GOT3 (cell line): Measurements from ENCODE around the gene BMP2K.

Experiments used
- DNase-seq: peaks from one replicate; lab custom pipeline; 2025; ENCODE audit warnings: mixed read lengths; lab: John Stamatoyannopoulos, UW

The BMP2K gene

DNA sequence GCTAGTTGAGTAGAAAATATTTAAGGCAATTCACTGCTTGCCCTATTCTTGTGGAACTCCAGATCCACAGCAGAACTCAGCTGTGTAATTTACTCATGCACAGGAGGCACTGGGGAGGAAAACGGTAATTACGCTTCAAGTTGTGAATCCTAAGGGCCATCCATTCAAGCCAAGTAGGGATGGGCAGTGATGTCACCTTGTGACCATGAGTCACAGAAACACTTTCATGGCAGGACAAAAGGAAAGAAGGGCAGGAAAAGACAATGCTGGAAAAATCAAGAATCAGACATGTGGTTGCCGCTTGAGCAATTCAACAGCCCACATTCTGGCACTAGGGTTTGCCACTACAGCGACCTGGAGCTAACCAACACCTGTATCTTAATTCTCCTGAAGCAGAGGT lies 161.7 kb downstream of the BMP2K start:
- DNase-seq: no peak

DNA sequence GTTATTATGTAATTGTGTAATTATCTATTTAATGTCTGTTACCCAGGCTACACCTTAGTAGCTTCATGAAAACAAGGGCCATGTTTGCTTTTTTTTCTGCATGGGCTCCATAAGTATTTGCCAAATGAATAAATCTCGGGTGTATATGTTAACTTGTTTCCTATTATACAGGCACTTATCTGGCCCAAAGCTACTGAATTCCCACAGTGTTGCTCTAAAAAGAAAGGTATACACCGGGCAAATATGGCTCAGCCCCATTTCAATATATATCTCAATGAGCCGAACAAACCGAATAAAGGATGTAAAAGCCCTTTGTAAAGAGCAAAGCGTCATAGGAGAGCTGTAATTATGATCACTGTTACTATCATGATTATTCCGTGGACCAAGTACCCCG lies 162.3 kb downstream of the BMP2K start:
- DNase-seq: no peak

DNA sequence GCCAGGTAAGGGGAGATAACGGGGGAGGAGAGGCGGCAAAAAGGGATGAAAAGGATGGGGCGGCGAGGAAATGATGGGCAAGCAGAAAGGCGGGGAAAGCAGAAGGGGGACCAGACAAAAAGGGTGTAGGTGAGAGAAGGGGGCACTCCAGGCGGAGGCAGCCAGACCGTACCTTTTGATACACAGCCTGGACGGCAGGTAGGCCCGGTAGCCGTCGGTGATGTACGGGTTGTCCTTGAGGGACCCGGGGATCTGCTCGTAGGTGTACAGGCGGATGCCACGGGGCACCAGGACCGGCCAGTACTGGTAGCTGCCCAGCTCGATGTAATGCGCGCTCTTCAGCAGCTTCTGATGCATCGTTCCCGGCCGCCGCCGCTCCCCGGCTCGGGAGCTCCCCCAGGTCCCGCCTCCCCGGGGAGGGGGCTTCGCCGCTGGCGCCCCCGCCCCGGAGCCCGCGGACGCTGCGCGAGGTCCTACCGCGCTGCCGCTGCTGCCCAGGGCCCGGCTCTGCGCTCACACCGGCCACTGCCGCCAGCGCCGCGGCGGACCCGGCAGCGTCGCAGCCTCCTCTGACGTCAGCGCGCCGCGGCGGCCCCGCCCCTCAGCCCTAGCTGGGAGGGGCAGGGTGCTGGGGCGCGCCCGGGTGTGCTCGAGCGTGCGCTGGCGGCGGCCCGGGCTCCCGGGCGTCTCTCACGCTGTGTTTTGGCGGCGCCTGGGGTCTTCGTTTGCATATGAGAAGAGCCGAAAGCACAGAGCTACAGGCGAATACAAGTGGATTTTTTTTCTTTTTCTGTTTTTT lies 162.9 kb downstream of the BMP2K start, which contains the start of gene PAQR3:
Gene PAQR3, minus strand, starts transcription at position 571 of the 799 bp plus-strand sequence. Its CDS starts 214 bp downstream, at position 357.
- DNase-seq: peak; percentile 61

DNA sequence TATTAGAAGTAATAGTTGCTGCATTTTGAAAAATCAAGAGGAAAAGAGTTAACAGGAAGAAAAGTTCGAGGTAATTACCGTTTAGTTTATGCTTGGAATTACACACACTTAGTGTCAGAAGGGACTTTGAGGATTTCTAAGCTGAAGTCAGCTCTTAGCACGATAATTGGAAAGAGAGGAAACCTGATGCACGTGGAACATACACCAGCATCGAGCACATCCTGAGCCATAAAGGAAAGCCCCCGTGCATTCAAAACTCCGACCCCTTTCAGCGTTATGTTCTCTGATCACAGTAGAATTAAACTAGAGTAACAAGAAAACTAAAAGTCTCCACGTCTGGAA lies 163.5 kb downstream of the BMP2K start:
- no peak for DNase-seq

DNA sequence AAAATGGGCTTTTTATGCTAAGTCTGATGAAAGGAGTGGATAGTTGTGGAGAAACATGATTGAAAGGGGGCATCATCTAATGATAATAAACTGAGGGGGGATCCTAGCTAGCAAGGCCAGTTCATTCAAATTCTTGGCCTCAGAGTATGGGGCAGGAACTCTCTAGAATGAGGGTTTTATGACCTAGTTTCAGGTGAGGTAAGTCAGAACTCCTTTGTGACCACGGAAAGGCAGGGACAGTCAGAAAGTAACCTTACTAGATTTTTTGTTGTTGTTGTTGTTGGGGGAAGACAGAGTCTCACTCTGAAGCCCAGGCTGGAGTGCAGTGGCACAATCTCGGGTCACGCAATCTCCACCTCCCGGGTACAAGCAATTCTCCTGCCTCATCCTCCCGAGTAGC lies 164.6 kb downstream of the BMP2K start:
- no peak for DNase-seq

DNA sequence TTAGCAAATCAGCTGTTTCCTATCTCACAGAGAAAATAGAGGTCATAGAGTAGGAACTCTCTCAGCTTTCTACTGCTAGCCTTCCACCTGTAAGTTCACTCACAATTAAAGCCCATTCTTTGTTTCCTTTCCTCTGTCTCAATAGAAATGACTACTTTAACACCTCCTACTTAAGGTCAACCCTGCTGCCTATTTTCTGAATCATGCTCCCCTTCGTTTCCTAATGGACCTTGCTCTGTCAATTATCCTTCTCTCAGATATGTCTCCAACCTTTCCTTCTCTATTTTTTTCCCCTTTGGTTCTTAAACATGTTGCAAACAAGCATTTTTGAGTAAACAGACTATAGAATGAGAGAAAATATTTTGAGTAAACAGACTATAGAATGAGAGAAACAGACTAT lies 168.2 kb downstream of the BMP2K start:
- DNase-seq: no peak

DNA sequence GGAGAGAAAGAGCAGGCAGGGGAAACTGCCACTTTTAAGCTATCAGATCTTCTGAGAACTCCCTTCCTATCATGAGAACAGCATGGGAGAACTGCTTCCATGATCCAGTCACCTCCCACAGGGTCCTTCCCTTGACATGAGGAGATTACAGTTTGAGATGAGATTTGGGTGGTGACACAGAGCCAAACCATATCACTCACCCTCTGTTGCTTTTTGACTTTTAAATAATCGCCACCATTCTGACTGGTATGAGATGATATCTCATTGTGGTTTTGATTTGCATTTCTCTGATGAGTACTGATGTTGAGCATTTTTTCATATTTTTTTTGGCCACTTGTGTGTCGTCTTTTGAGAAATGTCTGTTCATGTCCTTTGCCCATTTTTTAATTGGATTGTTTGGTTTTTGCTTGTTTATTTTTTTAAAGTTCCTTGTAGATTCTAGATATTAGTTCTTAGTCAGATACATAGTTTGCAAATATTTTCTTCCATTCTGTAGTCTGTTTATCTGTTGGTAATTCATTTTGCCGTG lies 169.6 kb downstream of the BMP2K start:
- no peak for DNase-seq

DNA sequence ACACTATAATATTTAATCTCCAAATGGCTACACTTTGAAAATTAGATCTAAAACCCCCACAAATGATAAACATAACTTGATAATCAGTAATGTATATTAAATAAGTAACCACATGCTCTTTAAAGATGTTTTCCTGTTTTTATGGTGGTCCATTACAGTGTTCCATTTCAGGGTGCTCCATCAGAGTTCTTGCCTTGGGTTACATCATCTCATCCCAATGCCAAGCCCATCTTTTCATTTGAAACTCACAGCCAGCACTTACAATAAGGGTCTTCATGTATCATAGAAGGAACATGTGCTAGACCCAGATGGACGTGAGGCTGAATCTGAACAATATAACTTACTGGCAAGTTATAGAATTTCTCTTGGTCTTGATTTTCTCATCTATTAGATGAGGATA lies 173.6 kb downstream of the BMP2K start:
- no peak for DNase-seq

DNA sequence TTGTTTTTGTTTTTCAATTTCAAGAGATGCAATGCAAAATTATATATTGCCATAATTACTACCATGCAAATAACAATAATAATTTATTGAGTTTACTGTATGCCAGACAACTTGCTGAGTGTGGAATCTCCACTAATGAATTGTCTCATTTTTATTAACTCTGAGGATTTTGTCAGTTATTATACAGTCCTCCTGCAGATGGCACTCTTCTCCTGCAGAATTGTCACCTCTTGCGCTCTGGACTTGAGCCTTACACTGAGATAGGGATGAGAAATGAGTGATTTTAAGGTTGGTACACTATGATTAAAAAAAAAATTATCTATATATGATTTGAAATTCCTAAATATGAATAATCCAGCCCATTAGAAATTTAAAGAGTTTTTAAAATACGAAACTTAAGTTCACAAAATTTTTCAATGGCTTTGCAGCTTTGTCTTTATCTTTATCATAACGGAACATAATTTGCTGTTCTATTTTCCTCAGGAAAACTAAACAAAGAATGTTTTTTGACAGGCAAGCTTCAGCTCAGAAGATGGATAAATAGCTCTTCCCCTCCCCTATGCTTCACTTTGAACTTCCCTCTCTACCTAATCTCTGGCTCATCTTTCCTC lies 175.8 kb downstream of the BMP2K start:
- no peak for DNase-seq

DNA sequence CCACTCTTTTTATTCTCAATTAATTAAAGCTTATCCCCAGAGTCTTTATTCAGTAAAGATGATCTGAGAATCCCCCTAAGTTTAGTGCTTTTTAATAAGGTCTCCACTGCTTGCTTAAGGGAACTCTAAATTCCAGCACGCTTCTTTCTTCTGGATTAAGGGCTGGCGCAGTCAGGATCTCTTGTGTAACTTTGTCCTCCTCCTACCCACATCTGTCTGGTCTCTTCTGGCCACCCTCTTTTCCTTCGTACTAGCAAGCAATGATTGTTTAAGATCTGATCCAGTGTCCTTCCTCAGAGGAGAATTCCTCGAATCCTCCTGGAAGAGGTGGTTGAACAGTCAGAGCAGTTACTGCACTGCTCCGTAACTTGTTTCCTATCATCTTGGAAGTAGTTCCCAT lies 177.1 kb downstream of the BMP2K start:
- DNase-seq: no peak

DNA sequence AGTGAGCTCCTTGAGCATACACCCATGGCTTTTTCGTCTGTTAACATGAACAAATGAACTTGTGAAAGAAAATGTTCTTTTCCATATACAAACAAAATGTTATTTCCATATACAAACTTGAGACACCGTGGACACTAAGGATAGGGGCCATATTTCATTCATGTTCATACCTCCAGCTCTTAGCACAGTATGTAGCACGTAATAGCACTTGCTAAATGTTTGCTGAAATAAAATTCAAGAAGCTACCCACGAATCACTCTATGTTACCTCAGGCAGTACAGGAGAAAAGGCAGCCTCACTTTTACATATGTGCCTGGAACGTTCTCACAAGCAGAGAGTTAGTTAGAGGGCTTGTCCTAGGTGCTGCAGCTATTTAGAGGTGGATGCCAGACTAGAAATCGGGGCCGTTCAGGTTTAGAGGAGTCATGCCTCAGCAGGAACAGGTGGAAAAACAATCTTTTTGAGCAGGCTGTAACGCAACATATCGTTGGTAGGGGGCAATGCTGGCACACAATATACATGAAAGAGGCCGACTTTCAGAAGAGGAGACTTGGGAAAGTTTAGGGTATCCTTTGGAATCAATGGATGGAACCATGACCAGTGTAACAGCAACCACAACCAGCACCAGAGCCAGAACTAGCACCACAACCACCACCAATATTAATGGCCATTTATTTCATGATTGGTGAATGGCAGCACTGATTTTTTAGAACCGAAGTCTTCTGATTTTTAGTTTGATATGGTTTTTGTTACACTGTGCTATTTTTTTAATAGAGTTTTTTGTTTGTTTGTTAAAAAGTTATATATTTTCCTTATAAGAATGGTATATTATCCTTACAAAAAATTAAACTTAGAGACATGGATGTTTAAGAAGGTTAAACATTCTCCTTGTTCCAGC lies 177.9 kb downstream of the BMP2K start:
- DNase-seq: no peak

DNA sequence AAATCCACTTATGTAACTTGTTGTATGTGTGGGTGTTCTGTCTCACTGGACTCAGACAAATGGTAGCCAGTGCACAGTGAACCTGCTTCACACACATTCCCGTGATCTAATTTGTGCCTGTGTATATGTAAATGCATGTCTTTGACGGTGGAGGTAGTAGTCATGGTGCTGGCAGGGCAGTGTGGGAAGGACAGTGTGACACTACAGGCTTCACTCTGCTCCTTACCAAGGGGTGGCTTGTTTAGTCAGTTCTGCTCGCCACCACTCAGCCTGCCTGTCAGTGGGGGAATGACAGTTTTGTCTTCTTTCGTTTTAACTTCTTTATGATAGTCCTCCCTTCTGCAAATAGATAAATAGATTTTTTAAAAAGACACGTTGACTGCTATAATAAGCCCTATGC lies 180.8 kb downstream of the BMP2K start:
- DNase-seq: no peak

DNA sequence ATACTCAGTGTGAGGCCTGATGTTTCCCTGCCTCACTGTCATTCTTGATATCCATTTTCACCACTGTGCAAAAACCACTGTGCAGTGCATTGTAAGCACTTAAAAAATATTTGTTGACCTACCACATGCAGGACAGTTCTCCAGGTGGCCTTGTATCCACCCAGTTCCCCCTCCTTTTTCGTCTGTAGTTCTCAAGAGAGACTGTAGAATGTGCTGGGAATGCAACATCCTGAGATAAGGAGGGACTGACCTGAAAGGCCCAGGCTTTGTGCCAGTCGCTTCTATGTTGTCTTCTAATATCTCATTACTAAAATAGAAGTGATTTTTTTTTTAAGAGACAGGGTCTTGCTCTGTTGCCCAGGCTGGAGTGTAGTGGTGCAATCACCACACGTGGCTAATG lies 184.8 kb downstream of the BMP2K start:
- no peak for DNase-seq
